Islet precursor cell (in vitro differentiated cells): Measurements from ENCODE around the gene IFT80.
"Not testable (repeated sequence)": the region's sequence is repeated elsewhere in the genome, so short reads cannot be mapped to it uniquely, and the experiment has no call there.

ENCODE experiments used
- DNase-seq: peaks from one replicate; pipeline ENCODE4 v3.0.0-alpha.2; 2018

Gene IFT80

GRCh38 chr3:160400030-160400701, 1.1 kb upstream of the IFT80 start:
- DNase-seq: peak; percentile 69

- DNase-seq: no peak
Observed at GRCh38 chr3:160398820-160399124, 253 bp downstream of the IFT80 start.

- DNase-seq: peak; percentile 55
Observed at GRCh38 chr3:160395297-160395696, 3.7 kb downstream of the IFT80 start.

GRCh38 chr3:160394009-160394392, 5.0 kb downstream of the IFT80 start:
- no peak for DNase-seq

GRCh38 chr3:160393346-160394008, 5.5 kb downstream of the IFT80 start:
- DNase-seq: no peak

GRCh38 chr3:160392798-160393197, 6.2 kb downstream of the IFT80 start:
- DNase-seq: no peak

- DNase-seq: no peak
Observed at GRCh38 chr3:160390565-160391138, 8.4 kb downstream of the IFT80 start.

- no peak for DNase-seq
Observed at GRCh38 chr3:160384639-160385318, 14.2 kb downstream of the IFT80 start.

- DNase-seq: no peak
Observed at GRCh38 chr3:160381470-160381869, 17.6 kb downstream of the IFT80 start.

- DNase-seq: peak; percentile 55
Observed at GRCh38 chr3:160379628-160380214, 19.3 kb downstream of the IFT80 start.

- no peak for DNase-seq
Observed at GRCh38 chr3:160378331-160379109, 20.5 kb downstream of the IFT80 start.

GRCh38 chr3:160376681-160377080, 22.3 kb downstream of the IFT80 start:
- DNase-seq: no peak

GRCh38 chr3:160374925-160375324, 24.1 kb downstream of the IFT80 start:
- DNase-seq: no peak

GRCh38 chr3:160374472-160374871, 24.6 kb downstream of the IFT80 start:
- DNase-seq: no peak

GRCh38 chr3:160373655-160374054, 25.4 kb downstream of the IFT80 start:
- DNase-seq: no peak

GRCh38 chr3:160372780-160373179, 26.2 kb downstream of the IFT80 start:
- DNase-seq: no peak

GRCh38 chr3:160370987-160371857, 27.8 kb downstream of the IFT80 start:
- DNase-seq: no peak

- no peak for DNase-seq
Observed at GRCh38 chr3:160369784-160370183, 29.2 kb downstream of the IFT80 start.

- no peak for DNase-seq
Observed at GRCh38 chr3:160368804-160369203, 30.2 kb downstream of the IFT80 start.

- no peak for DNase-seq
Observed at GRCh38 chr3:160365869-160366522, 33.0 kb downstream of the IFT80 start.

GRCh38 chr3:160362896-160363295, 36.1 kb downstream of the IFT80 start:
- not testable (repeated sequence) for DNase-seq
